SH-SY5Y (cell line): ENCODE results near the gene KIFAP3.

Experiments used
- GATA2 ChIP-seq: IDR thresholded peaks from 2 replicates; pipeline ENCODE4 v1.6.1; 2011; ENCODE audit warnings: mild to moderate bottlenecking, low read depth, low read length
- GATA3 ChIP-seq: IDR thresholded peaks from 2 replicates; pipeline ENCODE4 v1.6.1; 2011; ENCODE audit warnings: low read depth, mild to moderate bottlenecking, low read length, moderate library complexity

Gene KIFAP3

GRCh38 chr1:169943963-169944526 lies 130.4 kb downstream of the KIFAP3 start:
- TF ChIP-seq GATA2: no peak
- no peak for TF ChIP-seq GATA3

- TF ChIP-seq GATA2 (no peak), GATA3 (no peak)
Measured at GRCh38 chr1:169941982-169942830, 132.3 kb downstream of the KIFAP3 start.

GRCh38 chr1:169933984-169934725 lies 140.3 kb downstream of the KIFAP3 start:
- TF ChIP-seq GATA3: no peak
- no peak for TF ChIP-seq GATA2

- TF ChIP-seq GATA3 (no peak), GATA2 (no peak)
Measured at GRCh38 chr1:169931795-169932231, 142.7 kb downstream of the KIFAP3 start.

- TF ChIP-seq GATA3 (no peak), GATA2 (no peak)
Measured at GRCh38 chr1:169929210-169929526, 145.3 kb downstream of the KIFAP3 start.

- TF ChIP-seq GATA3 (no peak), GATA2 (no peak)
Measured at GRCh38 chr1:169928438-169929209, 145.9 kb downstream of the KIFAP3 start.

- TF ChIP-seq GATA2 (no peak), GATA3 (no peak)
Measured at GRCh38 chr1:169925505-169926482, 148.7 kb downstream of the KIFAP3 start.

GRCh38 chr1:169924829-169925228 lies 149.7 kb downstream of the KIFAP3 start:
- TF ChIP-seq GATA3: no peak
- no peak for TF ChIP-seq GATA2

- no peak for TF ChIP-seq GATA3
- no peak for TF ChIP-seq GATA2
Measured at GRCh38 chr1:169924063-169924462, 150.4 kb downstream of the KIFAP3 start.

- TF ChIP-seq GATA2 (no peak), GATA3 (no peak)
Measured at GRCh38 chr1:169921080-169921479, 153.4 kb downstream of the KIFAP3 start.

- TF ChIP-seq GATA3 (no peak), GATA2 (no peak)
Measured at GRCh38 chr1:169918927-169919326, 155.6 kb downstream of the KIFAP3 start.

GRCh38 chr1:169915150-169915549 lies 159.3 kb downstream of the KIFAP3 start:
- TF ChIP-seq GATA2 (no peak), GATA3 (no peak)

- TF ChIP-seq GATA3: no peak
- no peak for TF ChIP-seq GATA2
Measured at GRCh38 chr1:169914531-169914930, 160.0 kb downstream of the KIFAP3 start.
